A673 (cell line): ENCODE measurements around the gene ENTPD3.

Experiments used
- CTCF ChIP-seq: fragments of 300-800, 200-600 bp; sonication (generic); conservative IDR thresholded peaks from 2 replicates; pipeline ENCODE4 v1.5.1; 2017; ENCODE audit warnings: low read depth, mild to moderate bottlenecking, antibody characterized with exemption, low read length, moderate library complexity, mixed read lengths
- EZH2 ChIP-seq: fragments of 200-600 bp; sonication (generic); IDR thresholded peaks from 2 replicates; pipeline ENCODE4 v1.6.1; 2017; ENCODE audit warnings: borderline replicate concordance, low read depth, mild to moderate bottlenecking, mixed read lengths, antibody characterized with exemption, low read length; ENCODE audit not compliant: poor library complexity, severe bottlenecking

- no peak for TF ChIP-seq CTCF
- no peak for TF ChIP-seq EZH2
Observed at GRCh38 chr3:40452057-40452456, 65.1 kb downstream of the ENTPD3 start.
